ENCODE measurements around the gene CDON.
"Not testable (repeated sequence)": the region's sequence is repeated elsewhere in the genome, so short reads cannot be mapped to it uniquely, and the experiment has no call there.

DNA sequence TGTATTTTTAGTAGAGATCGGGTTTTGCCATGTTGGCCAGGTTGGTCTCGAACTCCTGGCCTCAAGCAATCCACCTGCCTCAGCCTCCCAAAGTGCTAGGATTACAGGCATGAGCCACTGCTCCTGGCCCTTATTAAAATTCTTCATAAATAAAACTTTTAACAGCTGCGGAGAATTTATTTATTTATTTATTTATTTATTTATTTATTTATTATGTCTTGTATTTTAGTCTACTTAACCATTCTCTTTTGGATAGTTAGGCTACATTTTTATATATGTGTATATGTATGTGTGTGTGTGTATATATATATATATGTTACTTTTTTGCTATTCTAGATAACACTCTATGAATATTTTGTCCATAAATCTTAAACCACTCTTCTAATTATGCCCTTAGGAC, 34.1 kb downstream of the CDON start:
- TF ChIP-seq, protein P1, sequence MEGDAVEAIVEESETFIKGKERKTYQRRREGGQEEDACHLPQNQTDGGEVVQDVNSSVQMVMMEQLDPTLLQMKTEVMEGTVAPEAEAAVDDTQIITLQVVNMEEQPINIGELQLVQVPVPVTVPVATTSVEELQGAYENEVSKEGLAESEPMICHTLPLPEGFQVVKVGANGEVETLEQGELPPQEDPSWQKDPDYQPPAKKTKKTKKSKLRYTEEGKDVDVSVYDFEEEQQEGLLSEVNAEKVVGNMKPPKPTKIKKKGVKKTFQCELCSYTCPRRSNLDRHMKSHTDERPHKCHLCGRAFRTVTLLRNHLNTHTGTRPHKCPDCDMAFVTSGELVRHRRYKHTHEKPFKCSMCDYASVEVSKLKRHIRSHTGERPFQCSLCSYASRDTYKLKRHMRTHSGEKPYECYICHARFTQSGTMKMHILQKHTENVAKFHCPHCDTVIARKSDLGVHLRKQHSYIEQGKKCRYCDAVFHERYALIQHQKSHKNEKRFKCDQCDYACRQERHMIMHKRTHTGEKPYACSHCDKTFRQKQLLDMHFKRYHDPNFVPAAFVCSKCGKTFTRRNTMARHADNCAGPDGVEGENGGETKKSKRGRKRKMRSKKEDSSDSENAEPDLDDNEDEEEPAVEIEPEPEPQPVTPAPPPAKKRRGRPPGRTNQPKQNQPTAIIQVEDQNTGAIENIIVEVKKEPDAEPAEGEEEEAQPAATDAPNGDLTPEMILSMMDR (IDR thresholded peaks at IDR 0.05): not testable (repeated sequence)
- not testable (repeated sequence) for TF ChIP-seq POLR2AphosphoS5 (IDR thresholded peaks at IDR 0.05)
